HG02852 (cell line): Measurements from ENCODE around the gene CD22.

Source experiments
- ATAC-seq: cut with Tn5 transposase; IDR thresholded peaks from one replicate; pipeline ENCODE4 v1.9.1; 2021; ENCODE audit warnings: mild to moderate bottlenecking, moderate library complexity; ENCODE audit not compliant: unreplicated experiment

CD22 gene

GRCh38 chr19:35295792-35296462 lies 33.1 kb upstream of the CD22 start:
- ATAC-seq = no peak

GRCh38 chr19:35296644-35297514 lies 32.1 kb upstream of the CD22 start:
- no peak for ATAC-seq

- no peak for ATAC-seq
These were observed 31.5 kb upstream of the CD22 start for GRCh38 chr19:35297515-35297848.

GRCh38 chr19:35297922-35298321 lies 31.1 kb upstream of the CD22 start:
- ATAC-seq = no peak

GRCh38 chr19:35298561-35298972 lies 30.4 kb upstream of the CD22 start:
- ATAC-seq = no peak

- no peak for ATAC-seq
These were observed 29.3 kb upstream of the CD22 start for GRCh38 chr19:35299523-35300338.

GRCh38 chr19:35300339-35300649 lies 28.7 kb upstream of the CD22 start:
- ATAC-seq = no peak

GRCh38 chr19:35301961-35302360 lies 27.0 kb upstream of the CD22 start:
- ATAC-seq = no peak

GRCh38 chr19:35302446-35302845 lies 26.5 kb upstream of the CD22 start:
- ATAC-seq = no peak

GRCh38 chr19:35303357-35303915 lies 25.6 kb upstream of the CD22 start:
- no peak for ATAC-seq

- ATAC-seq = no peak
These were observed 25.0 kb upstream of the CD22 start for GRCh38 chr19:35304036-35304435.

GRCh38 chr19:35305181-35305580 lies 23.8 kb upstream of the CD22 start:
- ATAC-seq = no peak

GRCh38 chr19:35306473-35307246 lies 22.3 kb upstream of the CD22 start:
- no peak for ATAC-seq

GRCh38 chr19:35307931-35308330 lies 21.1 kb upstream of the CD22 start:
- no peak for ATAC-seq

GRCh38 chr19:35308910-35309309 lies 20.1 kb upstream of the CD22 start:
- ATAC-seq = no peak

- ATAC-seq = no peak
These were observed 19.3 kb upstream of the CD22 start for GRCh38 chr19:35309481-35310279.

- ATAC-seq = no peak
These were observed 18.7 kb upstream of the CD22 start for GRCh38 chr19:35310331-35310730.

- ATAC-seq = no peak
These were observed 18.0 kb upstream of the CD22 start for GRCh38 chr19:35310811-35311465.

- no peak for ATAC-seq
These were observed 16.9 kb upstream of the CD22 start for GRCh38 chr19:35311901-35312665.
